HG02571 (cell line): ENCODE results near the gene TESPA1.
"Not testable (repeated sequence)": the region's sequence is repeated elsewhere in the genome, so short reads cannot be mapped to it uniquely, and the experiment has no call there.

Source experiments
- ATAC-seq: cut with Tn5 transposase; IDR thresholded peaks from one replicate; pipeline ENCODE4 v1.9.1; 2021; ENCODE audit warnings: mild to moderate bottlenecking, moderate library complexity; ENCODE audit not compliant: unreplicated experiment

Gene TESPA1

GRCh38 chr12:54984658-54985376 lies at the start of gene TESPA1:
TSS of gene TESPA1 (minus strand) at chr12:54984762. CDS start at chr12:54974562, 10,200 bp downstream.
- ATAC-seq, result peak; percentile 90

- ATAC-seq, result no peak
Measured at GRCh38 chr12:55034218-55034617, 49.7 kb upstream of the TESPA1 start.

GRCh38 chr12:55025508-55025907 lies 40.9 kb upstream of the TESPA1 start:
- no peak for ATAC-seq

GRCh38 chr12:55024575-55024974 lies 40.0 kb upstream of the TESPA1 start:
- ATAC-seq, result no peak

GRCh38 chr12:55019784-55020183 lies 35.2 kb upstream of the TESPA1 start, which contains the start of gene NEUROD4:
TSS of gene NEUROD4 (plus strand) at chr12:55019974. CDS start at chr12:55026440, 6,466 bp downstream.
- ATAC-seq, result no peak

- ATAC-seq, result no peak
Measured at GRCh38 chr12:55017416-55017925, 32.9 kb upstream of the TESPA1 start.

GRCh38 chr12:55008944-55009585 lies 24.5 kb upstream of the TESPA1 start:
- ATAC-seq, result no peak

GRCh38 chr12:55002355-55002754 lies 17.8 kb upstream of the TESPA1 start:
- no peak for ATAC-seq

GRCh38 chr12:55001198-55001868 lies 16.8 kb upstream of the TESPA1 start:
- no peak for ATAC-seq

GRCh38 chr12:54998958-54999510 lies 14.5 kb upstream of the TESPA1 start:
- ATAC-seq, result no peak

- ATAC-seq, result no peak
Measured at GRCh38 chr12:54997929-54998522, 13.5 kb upstream of the TESPA1 start.

- no peak for ATAC-seq
Measured at GRCh38 chr12:54996205-54996604, 11.6 kb upstream of the TESPA1 start.

- no peak for ATAC-seq
Measured at GRCh38 chr12:54993181-54993835, 8.7 kb upstream of the TESPA1 start.

- no peak for ATAC-seq
Measured at GRCh38 chr12:54991991-54992375, 7.4 kb upstream of the TESPA1 start.

- peak; percentile 74 for ATAC-seq
Measured at GRCh38 chr12:54991161-54991990, 6.8 kb upstream of the TESPA1 start.

- ATAC-seq, result no peak
Measured at GRCh38 chr12:54989829-54990228, 5.3 kb upstream of the TESPA1 start.

GRCh38 chr12:54988402-54989054 lies 4.0 kb upstream of the TESPA1 start:
- peak; percentile 42 for ATAC-seq

GRCh38 chr12:54987611-54988231 lies 3.2 kb upstream of the TESPA1 start:
- ATAC-seq, result no peak

- ATAC-seq, result not testable (repeated sequence)
Measured at GRCh38 chr12:54986773-54987172, 2.2 kb upstream of the TESPA1 start.
